ENCODE data around the gene TK2.
"Not testable (repeated sequence)": the region's sequence is repeated elsewhere in the genome, so short reads cannot be mapped to it uniquely, and the experiment has no call there.

The TK2 gene

DNA sequence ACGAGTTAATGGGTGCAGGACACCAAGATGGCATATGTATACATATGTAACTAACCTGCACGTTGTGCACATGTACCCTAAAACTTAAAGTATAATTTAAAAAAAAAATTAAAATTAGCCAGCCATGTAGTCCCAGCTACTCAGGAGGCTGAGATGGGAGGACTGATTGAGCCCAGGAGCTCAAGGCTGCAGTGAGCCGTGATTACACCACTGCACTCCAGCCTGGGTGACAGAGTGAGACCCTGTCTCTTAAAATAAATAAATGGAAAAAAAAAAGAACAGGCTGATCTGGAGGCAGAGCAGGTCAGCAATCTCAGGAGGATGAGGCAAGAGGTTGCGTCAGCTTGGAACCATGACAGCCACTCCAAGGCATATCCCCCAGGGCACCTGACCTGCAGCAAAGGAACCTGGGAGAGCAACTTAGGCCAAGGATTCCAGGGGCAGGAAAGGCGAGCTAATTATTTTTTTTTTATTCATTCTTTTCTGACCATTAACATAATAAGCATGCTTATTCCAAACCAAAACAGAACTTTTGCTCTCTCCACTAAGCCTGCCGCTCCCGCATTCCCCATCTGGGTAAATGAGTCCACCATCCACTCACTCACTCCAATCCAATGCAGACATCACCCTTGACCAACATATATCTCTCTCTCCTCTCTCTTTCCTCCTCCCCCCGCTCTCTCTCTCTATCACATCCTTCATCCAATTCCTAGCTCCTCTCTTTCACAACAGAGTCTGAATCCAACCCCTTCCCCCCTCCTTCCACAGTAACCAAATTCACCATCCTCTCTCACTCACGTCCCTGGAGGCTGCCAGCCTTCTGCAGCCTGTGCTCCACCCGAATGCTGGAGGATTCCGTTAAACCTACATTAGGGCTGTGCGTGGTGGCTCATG is 47.7 kb downstream of the TK2 start:
- Histone ChIP-seq H3K36me3 (replicated peaks) (no peaks in the 10 kb centered on the region), H3K27ac (no peak overlapping the region), H3K4me3 (ENCODE audit: low read depth, low read length) (no peak overlapping the region), H3K27me3 (replicated peaks) (no peaks in the 10 kb centered on the region)
- in situ Hi-C loops (cut with HindIII; ENCODE audit: low pct_ligation_motif_present, low sequenced_read_pairs) = no loop called here
- TF ChIP-seq, protein P1, sequence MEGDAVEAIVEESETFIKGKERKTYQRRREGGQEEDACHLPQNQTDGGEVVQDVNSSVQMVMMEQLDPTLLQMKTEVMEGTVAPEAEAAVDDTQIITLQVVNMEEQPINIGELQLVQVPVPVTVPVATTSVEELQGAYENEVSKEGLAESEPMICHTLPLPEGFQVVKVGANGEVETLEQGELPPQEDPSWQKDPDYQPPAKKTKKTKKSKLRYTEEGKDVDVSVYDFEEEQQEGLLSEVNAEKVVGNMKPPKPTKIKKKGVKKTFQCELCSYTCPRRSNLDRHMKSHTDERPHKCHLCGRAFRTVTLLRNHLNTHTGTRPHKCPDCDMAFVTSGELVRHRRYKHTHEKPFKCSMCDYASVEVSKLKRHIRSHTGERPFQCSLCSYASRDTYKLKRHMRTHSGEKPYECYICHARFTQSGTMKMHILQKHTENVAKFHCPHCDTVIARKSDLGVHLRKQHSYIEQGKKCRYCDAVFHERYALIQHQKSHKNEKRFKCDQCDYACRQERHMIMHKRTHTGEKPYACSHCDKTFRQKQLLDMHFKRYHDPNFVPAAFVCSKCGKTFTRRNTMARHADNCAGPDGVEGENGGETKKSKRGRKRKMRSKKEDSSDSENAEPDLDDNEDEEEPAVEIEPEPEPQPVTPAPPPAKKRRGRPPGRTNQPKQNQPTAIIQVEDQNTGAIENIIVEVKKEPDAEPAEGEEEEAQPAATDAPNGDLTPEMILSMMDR (IDR thresholded peaks at IDR 0.05; ENCODE audit: low read depth, low read length, missing control alignments) = no peak
- no peak for DNase-seq

DNA sequence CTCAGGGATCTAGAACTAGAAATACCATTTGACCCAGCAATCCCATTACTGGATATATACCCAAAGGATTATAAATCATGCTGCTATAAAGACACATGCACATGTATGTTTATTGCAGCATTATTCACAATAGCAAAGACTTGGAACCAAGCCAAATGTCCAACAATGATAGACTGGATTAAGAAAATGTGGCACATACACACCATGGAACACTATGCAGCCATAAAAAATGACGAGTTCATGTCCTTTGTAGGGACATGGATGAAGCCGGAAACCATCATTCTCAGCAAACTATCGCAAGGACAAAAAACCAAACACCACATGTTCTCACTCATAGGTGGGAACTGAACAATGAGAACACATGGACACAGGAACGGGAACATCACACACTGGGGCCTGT is 48.4 kb downstream of the TK2 start:
- in situ Hi-C loops (cut with HindIII; ENCODE audit: low pct_ligation_motif_present, low sequenced_read_pairs); DNase-seq; H3K27ac ChIP-seq; H3K4me3 ChIP-seq (ENCODE audit: low read depth, low read length); H3K27me3 ChIP-seq (replicated peaks); H3K36me3 ChIP-seq (replicated peaks): not testable (repeated sequence)

DNA sequence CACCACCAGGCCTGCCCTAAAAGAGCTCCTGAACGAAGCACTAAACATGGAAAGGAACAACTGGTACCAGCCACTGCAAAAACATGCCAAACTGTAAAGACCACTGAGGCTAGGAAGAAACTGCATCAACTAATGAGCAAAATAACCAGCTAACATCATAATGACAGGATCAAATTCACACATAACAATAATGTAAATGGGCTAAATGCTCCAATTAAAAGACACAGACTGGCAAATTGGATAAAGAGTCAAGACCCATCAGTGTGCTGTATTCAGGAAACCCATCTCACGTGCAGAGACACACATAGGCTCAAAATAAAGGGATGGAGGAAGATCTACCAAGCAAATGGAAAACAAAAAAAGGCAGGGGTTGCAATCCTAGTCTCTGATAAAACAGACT is 52.0 kb downstream of the TK2 start:
- H3K27me3 ChIP-seq (replicated peaks); H3K36me3 ChIP-seq (replicated peaks); DNase-seq; H3K4me3 ChIP-seq (ENCODE audit: low read depth, low read length); in situ Hi-C loops (cut with HindIII; ENCODE audit: low pct_ligation_motif_present, low sequenced_read_pairs); H3K27ac ChIP-seq: not testable (repeated sequence)

DNA sequence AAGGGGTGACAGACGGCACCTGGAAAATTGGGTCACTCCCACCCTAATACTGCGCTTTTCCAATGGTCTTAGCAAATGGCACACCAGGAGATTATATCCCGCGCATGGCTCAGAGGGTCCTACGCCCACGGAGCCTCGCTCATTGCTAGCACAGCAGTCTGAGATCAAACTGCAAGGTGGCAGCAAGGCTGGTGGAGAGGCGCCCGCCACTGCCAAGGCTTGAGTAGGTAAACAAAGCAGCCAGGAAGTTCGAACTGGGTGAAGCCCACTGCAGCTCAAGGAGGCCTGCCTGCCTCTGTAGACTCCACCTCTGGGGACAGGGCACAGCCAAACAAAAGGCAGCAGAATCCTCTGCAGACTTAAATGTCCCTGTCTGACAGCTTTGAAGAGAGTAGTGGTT is 53.7 kb downstream of the TK2 start:
- in situ Hi-C loops (cut with HindIII; ENCODE audit: low pct_ligation_motif_present, low sequenced_read_pairs) = not testable (repeated sequence)

DNA sequence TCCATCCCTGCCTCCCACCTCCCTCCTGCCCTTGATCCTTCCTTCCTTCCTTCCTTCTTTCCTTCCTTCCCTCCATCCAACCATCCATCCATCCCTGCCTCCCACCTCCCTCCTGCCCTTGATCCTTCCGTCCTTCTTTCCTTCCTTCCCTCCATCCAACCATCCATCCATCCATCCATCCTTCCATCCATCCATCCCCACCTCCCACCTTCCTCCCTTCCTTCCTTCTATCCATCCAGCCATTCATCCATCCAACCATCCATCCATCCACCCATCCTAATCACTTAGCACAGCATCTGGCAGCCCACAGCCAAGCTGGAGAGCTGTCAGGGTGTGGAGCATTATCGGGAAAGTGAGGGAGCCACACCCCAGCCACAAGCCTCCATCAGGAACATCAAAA is 54.5 kb downstream of the TK2 start:
- in situ Hi-C loops (cut with HindIII; ENCODE audit: low pct_ligation_motif_present, low sequenced_read_pairs) = no loop called here
- DNase-seq = no peak
- Histone ChIP-seq H3K27me3 (replicated peaks) (no peaks in the 10 kb centered on the region), H3K36me3 (replicated peaks) (no peaks in the 10 kb centered on the region), H3K4me3 (ENCODE audit: low read depth, low read length) (no peak overlapping the region), H3K27ac (no peak overlapping the region)
- TF ChIP-seq, protein P1 (IDR thresholded peaks at IDR 0.05; ENCODE audit: low read depth, low read length, missing control alignments) = no peak

More for the DNA sequence above, 53.7 kb downstream of the TK2 start:
- H3K27me3 ChIP-seq (replicated peaks); H3K27ac ChIP-seq; H3K36me3 ChIP-seq (replicated peaks); DNase-seq; H3K4me3 ChIP-seq (ENCODE audit: low read depth, low read length): not testable (repeated sequence)

DNA sequence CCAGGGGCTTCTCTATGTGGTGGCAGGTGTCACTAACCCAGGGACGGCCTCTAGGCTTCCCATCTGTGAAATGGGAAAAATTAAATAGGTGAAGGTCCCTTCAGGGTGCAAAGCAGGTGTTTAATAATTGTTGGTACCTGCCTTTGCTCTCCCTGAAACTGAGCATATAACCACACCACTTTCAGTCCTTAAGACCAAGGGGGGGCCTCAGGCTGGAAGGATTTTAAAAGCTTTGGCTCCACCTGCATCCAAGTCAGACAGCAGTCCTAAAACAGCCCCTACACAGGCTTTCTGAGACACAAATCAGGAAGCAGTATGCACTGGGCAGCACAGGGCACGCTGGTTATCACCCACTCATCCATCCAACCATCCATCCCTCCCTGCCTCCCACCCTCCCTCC is 55.0 kb downstream of the TK2 start:
- H3K4me3 ChIP-seq (ENCODE audit: low read depth, low read length) = no peak overlapping the region
- TF ChIP-seq, protein P1 (IDR thresholded peaks at IDR 0.05; ENCODE audit: low read depth, low read length, missing control alignments) = no peak
- no peak for DNase-seq
- no peaks in the 10 kb centered on the region for H3K36me3 ChIP-seq (replicated peaks)
- no peak overlapping the region for H3K27ac ChIP-seq
- H3K27me3 ChIP-seq (replicated peaks) = no peaks in the 10 kb centered on the region
- in situ Hi-C loops (cut with HindIII; ENCODE audit: low pct_ligation_motif_present, low sequenced_read_pairs) = no loop called here

DNA sequence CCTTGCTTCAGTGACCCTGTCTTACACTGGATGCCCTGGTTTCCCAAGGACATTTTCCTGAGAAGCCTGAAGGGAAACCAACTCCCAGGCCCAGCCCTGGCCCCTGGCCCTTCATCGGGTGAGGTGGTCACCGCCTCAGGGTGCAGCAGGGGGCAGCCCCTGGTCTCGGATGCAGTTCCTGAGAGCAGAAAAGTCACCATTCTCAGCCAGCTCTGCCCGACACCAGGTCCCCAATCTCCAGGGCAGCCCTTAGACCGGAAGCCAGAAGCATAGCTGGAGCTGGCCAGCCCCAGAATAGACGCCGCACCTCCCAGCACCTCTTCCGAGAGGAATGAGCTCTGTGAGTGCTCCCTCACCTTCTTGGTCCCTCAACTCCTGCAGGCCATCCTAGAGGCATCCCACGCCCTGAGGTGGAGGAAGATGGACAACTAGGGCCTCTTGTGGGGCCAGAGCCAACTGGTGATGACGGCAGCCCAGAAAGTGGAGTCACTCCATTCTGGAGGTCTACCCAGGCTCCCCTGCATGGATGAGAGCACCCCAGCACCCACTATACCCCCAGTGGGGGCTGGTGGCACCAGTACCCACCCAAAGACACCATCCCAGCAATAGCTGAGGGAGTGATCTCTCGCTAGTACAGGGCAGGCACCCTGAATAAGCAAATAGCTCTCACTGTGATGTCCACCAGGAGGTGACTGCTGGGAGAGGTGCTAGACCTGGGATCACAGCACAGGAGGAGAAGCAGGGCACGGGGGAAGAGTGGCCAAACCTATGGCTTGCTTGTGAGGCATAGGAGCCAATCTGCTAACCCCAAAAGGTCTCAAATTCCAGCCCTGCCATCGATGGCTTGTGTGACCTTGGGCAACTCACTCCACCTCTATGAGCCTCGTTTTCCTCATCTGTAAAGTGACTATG is 56.2 kb downstream of the TK2 start:
- no peak for DNase-seq
- no peaks in the 10 kb centered on the region for H3K27me3 ChIP-seq (replicated peaks)
- no peak overlapping the region for H3K27ac ChIP-seq
- H3K36me3 ChIP-seq (replicated peaks) = no peaks in the 10 kb centered on the region
- in situ Hi-C loops (cut with HindIII; ENCODE audit: low pct_ligation_motif_present, low sequenced_read_pairs) = no loop called here
- no peak overlapping the region for H3K4me3 ChIP-seq (ENCODE audit: low read depth, low read length)
- TF ChIP-seq, protein P1 (IDR thresholded peaks at IDR 0.05; ENCODE audit: low read depth, low read length, missing control alignments) = no peak

Measured in brain microvascular endothelial cell (primary cell).